ENCODE results near the gene NOM1.

The NOM1 gene

GRCh38 chr7:157017149-157017548 is 67.6 kb downstream of the NOM1 start:
- DNase-seq = no peak

- no peak for DNase-seq
Measured at GRCh38 chr7:157017603-157018327, 68.3 kb downstream of the NOM1 start.

- DNase-seq = no peak
Measured at GRCh38 chr7:157018328-157018996, 69.0 kb downstream of the NOM1 start.

GRCh38 chr7:157018997-157019608 is 69.6 kb downstream of the NOM1 start:
- DNase-seq = no peak

GRCh38 chr7:157019718-157020451 is 70.4 kb downstream of the NOM1 start:
- DNase-seq = no peak

GRCh38 chr7:157020514-157021070 is 71.1 kb downstream of the NOM1 start:
- no peak for DNase-seq

- DNase-seq = no peak
Measured at GRCh38 chr7:157021071-157021870, 71.8 kb downstream of the NOM1 start.

GRCh38 chr7:157021871-157022680 is 72.6 kb downstream of the NOM1 start:
- DNase-seq = no peak

Measured in EL (cell line).